Measurements from ENCODE around the gene MGMT.

MGMT gene

GRCh38 chr10:129759214-129760002 is 292.4 kb downstream of the MGMT start:
- no peak overlapping the region for H3K9ac ChIP-seq
- peaks cover 23% of the 10 kb centered on the region for H3K4me1 ChIP-seq
- no peak overlapping the region for H3K4me3 ChIP-seq
- no peak overlapping the region for H3K4me2 ChIP-seq
- H4K20me1 ChIP-seq, result peaks cover 12% of the 10 kb centered on the region; the same call in 1 of the 2 replicates
- no peak overlapping the region for H3K27ac ChIP-seq
- no peak for TF ChIP-seq Cebpa-rat (IDR thresholded peaks at IDR 0.05)
- H3K27me3 ChIP-seq, result no peaks in the 10 kb centered on the region
- H3K36me3 ChIP-seq, result peaks cover 69% of the 10 kb centered on the region
- H3K9me3 ChIP-seq, result peaks cover 13% of the 10 kb centered on the region

GRCh38 chr10:129760003-129760315 is 292.9 kb downstream of the MGMT start:
- peaks cover 8% of the 10 kb centered on the region for H3K9me3 ChIP-seq
- no peak overlapping the region for H3K27ac ChIP-seq
- peaks cover 23% of the 10 kb centered on the region for H3K4me1 ChIP-seq
- H3K4me3 ChIP-seq, result no peak overlapping the region
- H3K36me3 ChIP-seq, result peaks cover 65% of the 10 kb centered on the region
- no peaks in the 10 kb centered on the region for H3K27me3 ChIP-seq
- H4K20me1 ChIP-seq, result peaks cover 12% of the 10 kb centered on the region; the same call in 1 of the 2 replicates
- no peak overlapping the region for H3K9ac ChIP-seq
- H3K4me2 ChIP-seq, result no peak overlapping the region
- TF ChIP-seq Cebpa-rat (IDR thresholded peaks at IDR 0.05), result no peak

GRCh38 chr10:129760416-129760815 is 293.4 kb downstream of the MGMT start:
- H3K36me3 ChIP-seq, result peaks cover 63% of the 10 kb centered on the region
- H3K4me1 ChIP-seq, result peaks cover 23% of the 10 kb centered on the region
- peaks cover 12% of the 10 kb centered on the region; the same call in 1 of the 2 replicates for H4K20me1 ChIP-seq
- no peak overlapping the region for H3K4me3 ChIP-seq
- H3K27me3 ChIP-seq, result no peaks in the 10 kb centered on the region
- no peak overlapping the region for H3K9ac ChIP-seq
- peaks cover 3% of the 10 kb centered on the region for H3K9me3 ChIP-seq
- no peak for TF ChIP-seq Cebpa-rat (IDR thresholded peaks at IDR 0.05)
- H3K4me2 ChIP-seq, result no peak overlapping the region
- no peak overlapping the region for H3K27ac ChIP-seq

- Histone ChIP-seq H3K9ac (no peak overlapping the region), H3K36me3 (peaks cover 62% of the 10 kb centered on the region)
- TF ChIP-seq Cebpa-rat (IDR thresholded peaks at IDR 0.05), result no peak
Observed at GRCh38 chr10:129761197-129761972, 294.3 kb downstream of the MGMT start.

DNA sequence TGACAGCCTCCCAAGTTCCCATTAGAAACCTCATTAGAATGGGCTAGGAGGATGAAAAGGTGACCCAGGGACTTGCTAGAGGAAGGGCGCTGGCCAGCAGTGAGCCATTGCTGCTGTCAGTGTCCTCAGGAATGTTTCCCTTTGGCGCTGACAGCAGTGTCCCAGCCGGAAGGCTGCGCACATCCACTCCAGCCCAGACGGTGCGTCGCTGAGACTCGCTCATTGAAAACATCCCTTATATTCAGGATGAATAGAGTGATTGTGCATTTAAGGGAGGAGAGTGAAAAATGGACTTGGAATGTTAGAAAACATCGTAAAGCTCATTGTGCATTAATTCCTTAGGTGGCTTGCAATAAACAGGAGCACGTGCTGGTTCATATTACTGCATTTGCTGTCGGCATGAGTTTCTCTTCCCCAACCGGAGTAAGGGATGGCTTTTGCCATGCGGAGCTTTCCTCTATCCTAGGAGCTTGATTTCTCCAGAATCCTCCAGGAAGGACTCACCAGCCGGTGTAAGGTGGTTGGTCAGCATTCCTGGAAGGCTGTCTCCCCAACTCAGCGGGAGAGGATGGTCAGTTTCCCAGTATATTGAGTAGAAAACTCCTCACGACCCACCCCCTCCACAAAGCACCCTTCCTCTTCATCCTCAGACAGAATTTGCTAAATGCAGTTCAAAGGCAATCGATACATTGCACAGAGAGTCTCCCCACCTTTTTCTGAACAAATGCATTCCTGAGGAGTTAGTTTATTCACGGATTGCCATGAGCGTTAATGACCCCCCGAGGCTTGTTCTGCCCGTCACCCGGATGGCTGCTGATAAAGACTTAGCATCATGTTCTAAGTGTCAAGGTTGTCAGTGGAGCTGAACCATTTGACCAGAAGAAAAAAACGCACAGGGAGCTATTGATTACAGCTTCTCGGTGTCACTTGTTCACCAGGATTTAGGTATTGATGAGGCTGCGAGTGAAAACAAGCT is 295.2 kb downstream of the MGMT start:
- no peak for TF ChIP-seq Cebpa-rat (IDR thresholded peaks at IDR 0.05)
- Histone ChIP-seq H3K4me1 (peaks cover 9% of the 10 kb centered on the region), H4K20me1 (peaks cover 14% of the 10 kb centered on the region; the same call in 1 of the 2 replicates), H3K27me3 (no peaks in the 10 kb centered on the region), H3K36me3 (peaks cover 71% of the 10 kb centered on the region), H3K4me3 (no peak overlapping the region), H3K9me3 (no peaks in the 10 kb centered on the region), H3K4me2 (no peak overlapping the region), H3K9ac (no peak overlapping the region), H3K27ac (no peak overlapping the region)

More at GRCh38 chr10:129761197-129761972, 294.3 kb downstream of the MGMT start:
- peaks cover 12% of the 10 kb centered on the region; the same call in 1 of the 2 replicates for H4K20me1 ChIP-seq
- no peaks in the 10 kb centered on the region for H3K9me3 ChIP-seq
- H3K27me3 ChIP-seq, result no peaks in the 10 kb centered on the region
- H3K27ac ChIP-seq, result no peak overlapping the region
- H3K4me1 ChIP-seq, result peaks cover 18% of the 10 kb centered on the region
- H3K4me2 ChIP-seq, result no peak overlapping the region
- H3K4me3 ChIP-seq, result no peak overlapping the region

DNA sequence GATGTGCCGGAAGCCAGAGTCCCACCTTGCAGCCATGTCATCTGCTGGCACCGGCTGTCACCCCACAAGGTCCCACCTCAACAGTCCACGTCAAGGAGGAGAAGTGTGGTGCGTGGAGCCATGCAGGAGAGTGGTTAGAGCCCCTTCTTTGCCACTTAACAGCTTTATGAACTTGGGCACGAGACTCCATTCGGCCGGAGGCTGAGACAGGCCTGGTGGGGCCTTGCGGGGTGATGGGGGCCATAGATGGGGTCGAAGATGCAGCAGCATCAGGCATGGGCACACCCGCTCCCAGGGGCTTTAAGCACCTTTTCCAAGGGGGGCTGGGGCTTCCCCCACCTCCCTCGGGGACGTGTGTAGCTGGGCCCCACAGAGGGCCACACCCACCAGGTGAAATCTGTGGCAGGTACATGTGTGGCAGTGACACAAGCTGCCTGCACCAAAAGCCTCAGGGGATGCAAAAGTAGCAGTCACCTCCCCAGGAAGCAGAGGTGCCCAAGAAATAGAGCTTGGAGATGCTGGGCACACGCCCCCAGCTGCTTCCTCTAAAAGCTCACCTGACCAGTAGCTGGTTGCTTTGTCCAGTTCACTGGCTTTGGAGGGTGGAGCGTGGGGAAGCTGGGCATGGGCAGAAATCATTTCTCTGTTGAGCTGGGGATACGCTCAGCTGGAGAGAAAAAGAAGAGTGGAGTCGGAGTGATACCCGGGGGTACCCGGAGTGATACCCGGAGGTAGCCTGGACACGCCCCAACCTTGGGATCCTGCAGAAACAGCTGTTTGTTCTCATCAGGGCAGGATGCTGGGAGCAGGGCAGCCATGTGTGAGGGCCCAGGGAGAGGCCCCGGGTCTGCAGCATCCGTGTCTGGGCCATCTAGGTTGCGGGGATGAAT is 297.2 kb downstream of the MGMT start:
- Histone ChIP-seq H3K9ac (no peak overlapping the region), H3K27ac (no peak overlapping the region), H3K4me2 (no peak overlapping the region), H3K9me3 (no peaks in the 10 kb centered on the region), H3K4me3 (no peak overlapping the region), H3K36me3 (peaks cover 79% of the 10 kb centered on the region), H3K27me3 (no peaks in the 10 kb centered on the region), H4K20me1 (peaks cover 16% of the 10 kb centered on the region; the same call in 1 of the 2 replicates), H3K4me1 (no peaks in the 10 kb centered on the region)
- no peak for TF ChIP-seq Cebpa-rat (IDR thresholded peaks at IDR 0.05)

DNA sequence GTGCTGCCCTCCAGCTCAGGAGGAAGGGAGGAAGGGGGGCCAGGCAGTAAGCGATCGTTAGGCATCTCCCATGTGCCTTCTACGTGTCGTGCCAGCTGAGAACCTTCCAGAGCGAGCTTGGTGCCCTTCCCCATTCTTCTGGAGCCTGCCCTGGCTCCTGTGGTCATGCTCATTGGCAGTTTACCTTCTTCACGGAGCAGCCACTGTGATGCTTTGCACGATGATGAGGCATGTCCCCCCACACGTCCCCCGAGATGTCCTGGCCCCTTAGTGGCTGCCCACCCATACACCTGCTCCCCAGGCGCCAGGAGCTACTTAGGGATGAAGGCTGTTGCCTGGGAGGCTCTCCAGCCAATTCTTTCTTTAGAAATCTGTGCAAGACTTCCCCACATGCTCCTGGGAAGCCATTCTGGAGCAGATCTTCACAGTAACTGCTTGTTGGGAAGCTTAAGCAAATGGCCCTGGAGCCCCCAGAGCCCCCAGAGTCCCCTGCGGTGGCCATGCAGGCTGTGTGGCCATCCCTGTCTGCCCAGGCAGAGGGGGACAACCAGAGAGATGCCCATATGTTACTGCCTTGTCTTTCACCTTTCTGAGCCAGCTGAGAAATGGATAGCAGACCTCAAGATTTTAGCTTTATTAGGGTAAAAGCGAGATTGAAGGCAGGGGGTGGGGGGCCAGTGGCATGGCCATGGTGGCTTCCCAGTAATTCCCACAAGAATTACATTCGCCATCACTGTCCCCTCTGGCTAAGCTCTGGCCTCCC is 298.0 kb downstream of the MGMT start:
- Histone ChIP-seq H3K4me1 (no peaks in the 10 kb centered on the region), H3K9ac (no peak overlapping the region), H3K36me3 (peaks cover 79% of the 10 kb centered on the region), H3K9me3 (no peaks in the 10 kb centered on the region), H3K27ac (no peak overlapping the region), H3K4me3 (no peak overlapping the region), H3K27me3 (no peaks in the 10 kb centered on the region), H4K20me1 (peaks cover 17% of the 10 kb centered on the region; the same call in 1 of the 2 replicates), H3K4me2 (no peak overlapping the region)
- no peak for TF ChIP-seq Cebpa-rat (IDR thresholded peaks at IDR 0.05)

Data from BLaER1 (cell line).